GM13976 (cell line): Measurements from ENCODE around the gene CIDEA.
"Not testable (repeated sequence)": the region's sequence is repeated elsewhere in the genome, so short reads cannot be mapped to it uniquely, and the experiment has no call there.

Source experiments
- DNase-seq: peaks from one replicate; pipeline ENCODE4 v3.0.0; 2012; ENCODE audit warnings: low spot score
- in situ Hi-C: fragments of 300-500 bp; cut with MboI; formaldehyde crosslinking; loops from one replicate; pipeline ENCODE4 v1.12.0; 2022; ENCODE audit warnings: low sequenced_read_pairs, mixed read lengths, inconsistent platforms; ENCODE audit not compliant: unreplicated experiment
- TF ChIP-seq, protein P1 (sequence below): IDR thresholded peaks from 2 replicates; pipeline ENCODE4 v1.5.1; 2012; ENCODE audit warnings: borderline replicate concordance, mild to moderate bottlenecking; ENCODE audit not compliant: insufficient read depth; ENCODE audit errors: extremely low read depth, missing control alignments, control extremely low read depth

CIDEA gene

DNA sequence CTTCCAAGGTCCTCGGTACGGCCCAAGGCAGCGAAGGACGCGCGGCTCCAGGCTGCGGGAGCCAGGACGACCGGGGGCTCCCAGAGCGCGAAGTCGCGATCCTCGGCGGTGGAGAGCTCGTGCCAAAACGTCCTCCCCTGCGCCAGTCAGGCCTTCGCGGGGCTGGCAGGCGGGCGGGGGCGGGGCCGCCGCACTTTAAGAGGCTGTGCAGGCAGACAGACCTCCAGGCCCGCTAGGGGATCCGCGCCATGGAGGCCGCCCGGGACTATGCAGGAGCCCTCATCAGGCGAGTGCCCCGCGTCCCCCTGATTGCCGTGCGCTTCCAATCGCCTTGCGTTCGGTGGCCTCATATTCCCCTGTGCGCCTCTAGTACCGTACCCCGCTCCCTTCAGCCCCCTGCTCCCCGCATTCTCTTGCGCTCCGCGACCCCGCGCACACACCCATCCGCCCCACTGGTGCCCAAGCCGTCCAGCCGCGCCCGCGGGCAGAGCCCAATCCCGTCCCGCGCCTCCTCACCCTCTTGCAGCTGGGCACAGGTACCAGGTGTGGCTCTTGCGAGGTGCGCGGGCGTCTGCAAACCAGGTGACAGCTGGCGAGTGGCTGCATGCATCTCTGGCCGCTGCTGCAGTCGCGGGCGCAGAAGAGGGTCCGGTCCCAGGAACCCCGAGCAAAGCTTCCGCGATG is at the start of gene CIDEA:
TSS of gene CIDEA (plus strand) at position 226 of the 684 bp plus-strand sequence. CDS start at position 249, 23 bp downstream.
- no peak for DNase-seq

DNA sequence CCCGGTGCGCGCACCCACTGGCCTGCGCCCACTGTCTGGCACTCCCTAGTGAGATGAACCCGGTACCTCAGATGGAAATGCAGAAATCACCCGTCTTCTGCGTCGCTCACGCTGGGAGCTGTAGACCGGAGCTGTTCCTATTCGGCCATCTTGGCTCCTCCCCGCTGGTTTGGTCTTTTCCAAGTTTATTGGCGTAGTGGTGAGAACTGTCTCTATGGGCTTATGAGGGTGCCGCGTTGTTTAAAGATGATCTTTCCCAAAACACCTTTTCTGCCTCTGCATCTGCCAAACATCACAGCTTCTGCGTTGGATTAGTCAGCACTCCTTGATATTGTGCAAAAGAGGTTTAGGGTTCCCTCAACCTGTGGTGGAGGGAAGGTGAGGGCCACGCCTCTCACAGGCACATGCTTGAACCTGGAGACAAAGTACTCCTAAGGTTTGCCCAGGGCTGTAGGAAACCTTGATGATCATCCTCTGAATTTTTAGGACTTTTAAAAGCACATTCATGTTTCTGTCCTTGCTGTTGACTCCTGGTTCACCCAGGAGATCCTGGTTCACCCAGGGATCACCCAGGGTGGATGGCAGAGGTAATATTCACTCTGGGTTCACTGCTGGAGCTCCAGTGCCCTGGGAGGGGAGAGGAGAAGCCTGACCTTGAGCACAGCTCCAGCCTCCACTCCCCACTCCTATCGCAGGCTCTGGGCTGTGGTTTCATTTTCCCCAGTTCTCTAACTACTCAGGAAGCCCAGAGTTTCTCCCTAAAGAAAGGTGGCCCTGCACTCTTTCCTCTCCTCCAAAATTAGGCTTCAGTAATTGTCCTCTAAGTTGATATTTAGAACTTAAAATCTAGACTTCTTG is 45.6 kb upstream of the CIDEA start:
- in situ Hi-C loops, DNase-seq: not testable (repeated sequence)

More for the DNA sequence above, at the start of gene CIDEA:
- TF ChIP-seq, protein P1, sequence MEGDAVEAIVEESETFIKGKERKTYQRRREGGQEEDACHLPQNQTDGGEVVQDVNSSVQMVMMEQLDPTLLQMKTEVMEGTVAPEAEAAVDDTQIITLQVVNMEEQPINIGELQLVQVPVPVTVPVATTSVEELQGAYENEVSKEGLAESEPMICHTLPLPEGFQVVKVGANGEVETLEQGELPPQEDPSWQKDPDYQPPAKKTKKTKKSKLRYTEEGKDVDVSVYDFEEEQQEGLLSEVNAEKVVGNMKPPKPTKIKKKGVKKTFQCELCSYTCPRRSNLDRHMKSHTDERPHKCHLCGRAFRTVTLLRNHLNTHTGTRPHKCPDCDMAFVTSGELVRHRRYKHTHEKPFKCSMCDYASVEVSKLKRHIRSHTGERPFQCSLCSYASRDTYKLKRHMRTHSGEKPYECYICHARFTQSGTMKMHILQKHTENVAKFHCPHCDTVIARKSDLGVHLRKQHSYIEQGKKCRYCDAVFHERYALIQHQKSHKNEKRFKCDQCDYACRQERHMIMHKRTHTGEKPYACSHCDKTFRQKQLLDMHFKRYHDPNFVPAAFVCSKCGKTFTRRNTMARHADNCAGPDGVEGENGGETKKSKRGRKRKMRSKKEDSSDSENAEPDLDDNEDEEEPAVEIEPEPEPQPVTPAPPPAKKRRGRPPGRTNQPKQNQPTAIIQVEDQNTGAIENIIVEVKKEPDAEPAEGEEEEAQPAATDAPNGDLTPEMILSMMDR, result no peak
- in situ Hi-C loops, result no loop called here

DNA sequence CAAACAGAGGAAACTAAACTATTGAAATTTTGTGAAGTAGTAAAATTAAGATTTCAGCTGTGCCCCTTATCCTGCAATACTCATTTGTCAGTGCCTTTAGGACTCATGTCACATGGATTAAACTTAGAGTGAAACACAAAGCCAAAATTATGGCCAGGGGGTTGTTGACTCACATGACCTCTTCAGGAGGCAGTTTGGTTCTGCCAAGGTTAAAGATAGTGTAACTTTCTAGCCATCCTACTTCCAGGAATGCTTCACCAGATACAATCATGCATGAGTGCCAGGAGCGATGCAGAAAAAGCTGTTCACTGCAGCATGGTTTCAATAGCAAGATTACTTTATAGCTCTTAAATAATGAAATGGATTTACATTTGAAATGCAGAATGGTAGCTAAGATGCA is 41.9 kb upstream of the CIDEA start:
- DNase-seq, in situ Hi-C loops: not testable (repeated sequence)

DNA sequence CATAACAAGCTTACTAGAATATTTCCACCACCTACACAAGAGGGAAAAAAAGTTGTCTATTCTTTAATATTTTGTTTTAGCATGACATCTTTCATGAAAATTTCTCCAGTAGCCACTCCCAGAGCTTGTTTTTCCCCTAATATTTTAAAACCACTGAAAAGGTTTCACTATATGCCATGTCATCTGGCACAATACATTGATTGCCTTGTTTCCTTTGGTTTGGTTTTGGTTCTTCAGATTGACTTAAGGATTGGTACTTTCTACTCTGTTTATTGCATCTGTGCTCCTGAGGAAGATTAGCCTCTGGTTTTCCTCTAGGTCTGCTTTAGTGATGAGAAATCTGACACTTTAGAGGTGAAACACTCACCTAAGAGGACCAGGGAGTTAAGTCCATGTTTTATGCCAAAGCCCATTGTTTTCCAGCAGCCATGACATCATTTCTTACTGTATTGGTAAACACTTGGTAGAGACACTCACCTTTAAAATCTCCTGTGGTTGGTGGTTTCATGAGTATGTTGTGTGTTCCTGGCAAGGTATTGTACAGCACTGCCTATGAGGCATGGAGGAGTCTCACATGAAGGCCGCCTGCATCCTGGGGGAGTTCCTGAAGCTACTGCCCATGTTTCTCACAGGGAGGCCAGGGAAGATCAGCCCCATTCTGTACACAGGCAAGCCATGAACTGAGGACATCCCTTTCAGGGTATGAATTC is 39.7 kb upstream of the CIDEA start:
- DNase-seq, in situ Hi-C loops: not testable (repeated sequence)

GRCh38 chr18:12216471-12216870 is 37.7 kb upstream of the CIDEA start:
- DNase-seq, in situ Hi-C loops: not testable (repeated sequence)

DNA sequence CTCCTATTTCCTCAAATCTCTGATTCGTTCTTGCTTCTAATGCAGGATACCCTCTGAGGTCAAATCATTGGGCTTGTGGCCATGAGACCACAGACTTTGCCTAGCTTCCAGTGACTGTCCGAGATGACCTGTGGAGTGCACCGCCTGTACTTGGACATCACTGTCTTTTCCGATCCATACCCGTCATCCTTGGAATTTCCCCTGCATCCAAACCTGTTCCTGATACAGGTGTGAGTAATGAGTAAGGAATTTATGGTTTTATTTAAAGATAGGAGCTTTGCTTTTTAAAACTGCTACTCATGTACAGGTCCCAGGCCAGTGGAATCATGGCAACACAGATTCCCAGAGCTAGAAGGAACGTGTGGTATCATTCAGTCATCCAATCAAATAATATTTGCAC is 35.6 kb upstream of the CIDEA start:
- in situ Hi-C loops, DNase-seq: not testable (repeated sequence)

DNA sequence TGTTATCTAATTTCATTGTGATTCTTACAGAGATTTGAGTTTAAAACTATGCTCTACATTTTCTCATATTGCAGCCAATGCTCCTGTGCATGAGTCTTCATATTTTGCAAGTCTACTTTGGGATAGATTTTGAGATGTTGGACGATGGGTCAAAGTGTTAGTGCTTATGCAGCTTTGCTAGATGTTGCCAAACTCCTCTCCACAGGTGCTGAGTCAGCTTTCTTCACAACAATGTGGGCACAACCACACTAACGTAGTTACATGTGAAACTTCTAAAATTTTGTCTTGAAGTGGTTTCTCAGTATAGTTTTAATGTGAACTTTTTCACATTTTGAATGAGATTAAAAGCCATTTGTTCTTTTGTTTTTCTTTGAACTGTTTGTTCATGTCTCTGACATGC is 32.1 kb upstream of the CIDEA start:
- in situ Hi-C loops, DNase-seq: not testable (repeated sequence)

DNA sequence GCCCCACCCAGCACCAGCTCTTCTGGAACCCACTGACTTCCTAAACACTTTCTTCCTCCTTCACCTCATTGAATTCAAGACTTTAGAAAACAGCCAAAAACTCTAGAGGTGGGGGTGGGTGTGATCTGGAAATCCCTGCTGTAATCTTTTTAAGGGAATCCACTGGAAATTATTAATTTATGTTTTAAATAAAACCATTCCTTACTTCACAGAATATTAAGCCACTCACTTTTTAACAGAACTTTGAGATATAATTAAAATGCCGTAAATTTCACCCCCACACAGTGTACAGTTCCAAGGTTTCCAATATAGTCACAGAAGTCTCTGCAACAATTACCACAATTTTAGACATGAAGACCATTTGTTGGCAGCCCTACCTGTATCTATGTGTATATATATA is 30.8 kb upstream of the CIDEA start:
- in situ Hi-C loops, result not testable (repeated sequence)

GRCh38 chr18:12226807-12227206 is 27.4 kb upstream of the CIDEA start:
- in situ Hi-C loops, result loop anchor here (25.0 kb wide), 1 partner anchor 1615 kb away; no protein-coding TSS in a partner anchor

More for the DNA sequence above, 30.8 kb upstream of the CIDEA start:
- DNase-seq, result not testable (repeated sequence)

GRCh38 chr18:12227399-12228186 is 26.6 kb upstream of the CIDEA start:
- in situ Hi-C loops, result loop anchor here (25.0 kb wide), 1 partner anchor 1615 kb away; no protein-coding TSS in a partner anchor
- not testable (repeated sequence) for DNase-seq

More at GRCh38 chr18:12226807-12227206, 27.4 kb upstream of the CIDEA start:
- not testable (repeated sequence) for DNase-seq

- not testable (repeated sequence) for DNase-seq
- in situ Hi-C loops, result loop anchor here (25.0 kb wide), 1 partner anchor 1616 kb away; no protein-coding TSS in a partner anchor
Observed at GRCh38 chr18:12228308-12228707, 25.9 kb upstream of the CIDEA start.

DNA sequence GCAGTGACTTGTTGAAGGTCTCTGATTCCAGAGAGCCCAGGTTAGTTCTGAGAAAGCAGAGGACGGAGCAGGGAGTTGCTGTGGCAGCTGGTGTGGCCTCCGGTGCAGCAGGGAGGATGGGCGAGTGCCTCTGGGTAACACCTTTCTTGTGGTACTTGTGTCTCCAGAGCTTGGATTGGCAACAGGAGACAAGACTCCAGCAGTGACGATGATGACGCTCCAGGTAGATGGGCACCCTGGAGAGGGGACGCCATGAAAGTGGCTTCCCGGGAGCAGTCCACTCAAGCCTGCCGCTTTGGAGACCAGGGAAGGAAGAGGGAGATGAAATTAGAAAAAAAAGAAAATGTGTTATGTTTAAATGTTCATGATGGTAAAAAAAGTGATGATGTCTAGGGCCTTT is 23.6 kb upstream of the CIDEA start:
- DNase-seq, result not testable (repeated sequence)
- in situ Hi-C loops, result loop anchor here (10.0 to 25.0 kb wide), 2 partner anchors 136 to 1618 kb away; partner anchors contain the start of gene ANKRD62
